ENCODE measurements around the gene COL18A1.

DNA sequence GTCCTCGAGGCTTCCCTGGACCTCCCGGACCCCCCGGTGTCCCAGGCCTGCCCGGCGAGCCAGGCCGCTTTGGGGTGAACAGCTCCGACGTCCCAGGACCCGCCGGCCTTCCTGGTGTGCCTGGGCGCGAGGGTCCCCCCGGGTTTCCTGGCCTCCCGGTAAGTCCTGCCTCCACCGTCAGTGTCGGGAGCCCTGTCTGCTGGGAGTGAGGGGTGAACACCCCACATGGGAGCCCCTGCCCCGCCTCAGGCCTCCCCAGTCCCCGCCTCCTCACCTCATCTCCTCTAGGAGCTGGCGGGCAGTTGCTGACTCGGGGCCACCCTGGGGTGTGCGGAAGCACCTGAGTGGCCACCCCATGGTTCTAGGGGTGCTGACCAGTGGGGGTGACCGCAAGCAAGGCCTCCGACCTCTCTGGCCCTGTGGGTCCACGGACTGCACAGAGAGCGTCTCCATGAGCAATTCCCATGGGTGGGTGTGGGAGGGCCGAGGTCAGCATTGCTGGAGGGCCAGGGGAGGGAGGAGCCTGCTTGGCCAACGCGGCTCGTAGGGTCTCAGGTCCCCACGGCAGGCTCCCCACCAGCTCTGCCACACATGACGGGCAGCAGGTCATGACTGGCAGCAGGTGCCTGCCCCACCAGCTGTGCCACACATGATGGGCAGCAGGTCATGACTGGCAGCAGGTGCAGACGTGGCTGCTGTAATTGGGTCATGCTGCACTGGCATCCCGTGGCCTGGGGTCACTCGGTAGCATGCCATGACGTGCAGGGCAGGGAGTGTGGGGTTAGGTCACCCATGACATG lies 75.9 kb downstream of the COL18A1 start:
- TF ChIP-seq, protein P1, sequence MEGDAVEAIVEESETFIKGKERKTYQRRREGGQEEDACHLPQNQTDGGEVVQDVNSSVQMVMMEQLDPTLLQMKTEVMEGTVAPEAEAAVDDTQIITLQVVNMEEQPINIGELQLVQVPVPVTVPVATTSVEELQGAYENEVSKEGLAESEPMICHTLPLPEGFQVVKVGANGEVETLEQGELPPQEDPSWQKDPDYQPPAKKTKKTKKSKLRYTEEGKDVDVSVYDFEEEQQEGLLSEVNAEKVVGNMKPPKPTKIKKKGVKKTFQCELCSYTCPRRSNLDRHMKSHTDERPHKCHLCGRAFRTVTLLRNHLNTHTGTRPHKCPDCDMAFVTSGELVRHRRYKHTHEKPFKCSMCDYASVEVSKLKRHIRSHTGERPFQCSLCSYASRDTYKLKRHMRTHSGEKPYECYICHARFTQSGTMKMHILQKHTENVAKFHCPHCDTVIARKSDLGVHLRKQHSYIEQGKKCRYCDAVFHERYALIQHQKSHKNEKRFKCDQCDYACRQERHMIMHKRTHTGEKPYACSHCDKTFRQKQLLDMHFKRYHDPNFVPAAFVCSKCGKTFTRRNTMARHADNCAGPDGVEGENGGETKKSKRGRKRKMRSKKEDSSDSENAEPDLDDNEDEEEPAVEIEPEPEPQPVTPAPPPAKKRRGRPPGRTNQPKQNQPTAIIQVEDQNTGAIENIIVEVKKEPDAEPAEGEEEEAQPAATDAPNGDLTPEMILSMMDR (IDR thresholded peaks at IDR 0.05 in 4 of 5, conservative IDR thresholded peaks at IDR 0.05 in 1 of 5): no peak
- no peak for TF ChIP-seq POLR2A (IDR thresholded peaks at IDR 0.05)
